Lung (tissue), 12 donors: ENCODE results near the gene FBXO41. TPM values are rescaled to one million over a fixed set of nuclear protein-coding genes. Genes with fewer than 3 reads are reported as not detected.
A peak's percentile ranks its signal among the peaks of the same experiment; 100 is the strongest.

ENCODE experiments used
- ATAC-seq: fragments of 200-7000 bp; cut with Tn5 transposase; one replicate; pipeline ENCODE4 v1.9.1; 2020; ENCODE audit warnings: moderate number of reproducible peaks; ENCODE audit not compliant: insufficient read depth, low FRiP score
- DNase-seq, 3 donors: peaks; one replicate each; pipeline ENCODE4 v3.0.0-alpha.2; 2013 to 2017
- H3K27ac ChIP-seq, 2 donors: one replicate each; pipeline ENCODE4 v1.5.1; 2013; ENCODE audit warnings: mild to moderate bottlenecking in 2 of 2, moderate library complexity in 2 of 2, control low read depth in 1 of 2, inconsistent platforms in 1 of 2, low read depth in 1 of 2, low read length in 1 of 2
- H3K27me3 ChIP-seq, 3 donors: one replicate each; pipeline ENCODE4 v1.5.1; 2013; ENCODE audit warnings: low read length in 2 of 3; ENCODE audit not compliant: control insufficient read depth in 3 of 3, insufficient read depth in 3 of 3
- H3K36me3 ChIP-seq, 4 donors: one replicate each; pipeline ENCODE4 v1.5.1; 2013; ENCODE audit warnings: low read length in 4 of 4, mild to moderate bottlenecking in 1 of 4, moderate library complexity in 1 of 4; ENCODE audit not compliant: control insufficient read depth in 4 of 4, insufficient read depth in 4 of 4
- H3K4me1 ChIP-seq, 5 donors: one replicate each; pipeline ENCODE4 v1.5.1; 2013; ENCODE audit warnings: low read length in 5 of 5, mild to moderate bottlenecking in 2 of 5, moderate library complexity in 1 of 5; ENCODE audit not compliant: control insufficient read depth in 5 of 5, insufficient read depth in 5 of 5
- H3K4me3 ChIP-seq: one replicate; pipeline ENCODE4 v1.5.1; 2013; ENCODE audit warnings: mild to moderate bottlenecking, control low read depth, moderate library complexity
- H3K9ac ChIP-seq, 2 donors: one replicate each; pipeline ENCODE4 v1.5.1; 2013; ENCODE audit warnings: low read length in 2 of 2, control low read depth in 1 of 2; ENCODE audit not compliant: insufficient read depth in 1 of 2
- H3K9me3 ChIP-seq, 4 donors: one replicate each; pipeline ENCODE4 v1.5.1; 2013; ENCODE audit warnings: low read length in 3 of 4, mild to moderate bottlenecking in 1 of 4, moderate library complexity in 1 of 4; ENCODE audit not compliant: control insufficient read depth in 4 of 4, insufficient read depth in 3 of 4
- CTCF ChIP-seq: IDR thresholded peaks from 2 replicates; pipeline ENCODE4 v1.5.1; 2012; ENCODE audit warnings: mild to moderate bottlenecking; ENCODE audit errors: control extremely low read depth, extremely low read depth
- WGBS, 2 donors: extraction: QIAGEN DNeasy Blood & Tissue Kit; methylation state at CpG; one replicate each; pipeline ENCODE4 v1.1.7; 2013; 5-methylcytosine and 5-hydroxymethylcytosine counted together
- polyA plus RNA-seq, 2 donors: library from polyadenylated mRNA; stranded (reverse); fragments of 200-250 nt; gene quantifications; one replicate each; pipeline ENCODE4 v1.2.1, GENCODE V29; 2013
- total RNA-seq, 2 donors: library from RNA; depleted of rRNA in 1 of 2; stranded (reverse); fragments of >200 nt in 1 of 2; gene quantifications; one replicate each; pipeline ENCODE4 v1.2.1, GENCODE V29; 2014 to 2021
- donor health status: control.
- donor health status: control.
- donor health status: Bipolar disorder and iron deficiency.
- donor health status: healthy.
- donor health status: DM: yes; HTN: yes; CAD: no.

FBXO41 gene
- total and polyA plus RNA-seq, 4 donors: 0.93 to 5.0 (median 1.7) TPM

GRCh38 chr2:73232403-73233153 is 51.7 kb downstream of the FBXO41 start:
- no peak for TF ChIP-seq CTCF
- Histone ChIP-seq H3K27me3 (no peaks in the 10 kb centered on the region), H3K36me3 (peaks cover 0 to 13% (median 7%) of the 10 kb centered on the region in 4 donors), H3K27ac (peak overlapping the region; percentile 40 to 73), H3K9me3 (no peaks in the 10 kb centered on the region), H3K4me3 (peak overlapping the region; percentile 76), H3K9ac (peak overlapping the region; percentile 1 to 5), H3K4me1 (peaks cover 3 to 18% (median 13%) of the 10 kb centered on the region in 5 donors)
- WGBS, 2 donors: 3% methylated on average over 35 to 37 of the region's 37 CpGs
- DNase-seq: no peak
- ATAC-seq: no peak

GRCh38 chr2:73228631-73229030 is 55.6 kb downstream of the FBXO41 start:
- Histone ChIP-seq H3K4me3 (no peak overlapping the region), H3K9me3 (no peaks in the 10 kb centered on the region), H3K36me3 (peaks cover 3 to 40% (median 13%) of the 10 kb centered on the region in 4 donors), H3K9ac (no peak overlapping the region), H3K4me1 (peaks cover 3 to 11% (median 6%) of the 10 kb centered on the region in 5 donors), H3K27ac (no peak overlapping the region), H3K27me3 (no peaks in the 10 kb centered on the region)
- ATAC-seq: no peak
- no peak for TF ChIP-seq CTCF
- DNase-seq: no peak
- 85 to 88% methylated on average over 14 of the region's 14 CpGs for WGBS, 2 donors

DNA sequence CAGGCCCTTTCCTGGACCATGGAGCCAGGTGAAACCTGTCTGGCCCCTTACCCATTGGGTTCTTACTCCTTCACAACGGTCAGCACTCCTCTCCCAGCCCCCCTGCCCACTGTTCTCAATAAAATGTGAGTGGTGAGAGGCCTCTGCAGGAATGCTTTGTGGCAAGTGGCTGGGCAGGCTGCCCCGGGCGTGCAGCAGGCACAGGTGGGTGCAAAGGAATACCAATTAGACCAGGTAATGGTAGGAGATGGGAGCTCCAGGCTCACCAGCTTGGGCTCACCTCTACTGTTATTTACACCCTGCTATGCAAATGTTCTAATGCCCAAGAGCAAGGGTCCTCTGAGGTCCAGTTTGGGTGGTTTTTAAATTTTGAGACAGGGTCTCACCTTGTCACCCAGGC is 57.2 kb downstream of the FBXO41 start:
- no peak for TF ChIP-seq CTCF
- Histone ChIP-seq H3K4me3 (no peak overlapping the region), H3K27ac (no peak overlapping the region), H3K27me3 (no peaks in the 10 kb centered on the region), H3K36me3 (peaks cover 3 to 56% (median 26%) of the 10 kb centered on the region in 4 donors), H3K9me3 (no peaks in the 10 kb centered on the region), H3K4me1 (peaks cover 0 to 6% (median 0%) of the 10 kb centered on the region in 5 donors), H3K9ac (no peak overlapping the region)
- ATAC-seq: no peak
- no peak for DNase-seq
- 86 to 89% methylated on average over 3 of the region's 3 CpGs for WGBS, 2 donors
